ENCODE measurements around the gene SLC9A7.

DNA sequence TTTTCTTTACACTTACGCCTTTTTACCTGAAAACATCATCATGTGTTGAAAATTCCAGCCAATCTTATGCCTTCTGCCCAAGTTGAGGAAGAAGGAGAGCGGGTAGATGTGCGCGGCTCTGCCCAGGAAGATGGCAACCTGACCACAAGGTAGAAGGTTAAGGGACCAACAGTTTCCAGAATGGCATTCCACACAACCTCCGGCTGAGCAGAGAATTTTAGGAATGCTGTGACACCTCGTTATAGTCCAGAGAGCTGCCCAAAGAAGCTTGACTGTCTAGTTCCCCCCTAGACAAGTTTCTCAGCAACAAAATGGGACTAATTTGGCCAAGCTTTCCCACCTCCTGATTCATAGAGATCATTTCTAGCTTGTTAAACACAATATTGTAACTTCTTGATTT, 110.3 kb downstream of the SLC9A7 start:
- TF ChIP-seq POLR2A (IDR thresholded peaks at IDR 0.05; ENCODE audit: low read depth, low read length) (no peak), POLR2AphosphoS5 (IDR thresholded peaks at IDR 0.05; ENCODE audit: low read depth, low read length) (no peak)

Measured in GM12891 (cell line).